VCaP (cell line): Measurements from ENCODE around the gene ATP5IF1.

Experiments used
- H3K27ac ChIP-seq: fragments of 450-650 bp; 2 replicates; pipeline ENCODE4 v1.5.1; 2017
- CTCF ChIP-seq: fragments of 450-650 bp; conservative IDR thresholded peaks from 2 replicates; pipeline ENCODE4 v1.5.1; 2017; ENCODE audit warnings: mild to moderate bottlenecking, moderate library complexity

Gene ATP5IF1

DNA sequence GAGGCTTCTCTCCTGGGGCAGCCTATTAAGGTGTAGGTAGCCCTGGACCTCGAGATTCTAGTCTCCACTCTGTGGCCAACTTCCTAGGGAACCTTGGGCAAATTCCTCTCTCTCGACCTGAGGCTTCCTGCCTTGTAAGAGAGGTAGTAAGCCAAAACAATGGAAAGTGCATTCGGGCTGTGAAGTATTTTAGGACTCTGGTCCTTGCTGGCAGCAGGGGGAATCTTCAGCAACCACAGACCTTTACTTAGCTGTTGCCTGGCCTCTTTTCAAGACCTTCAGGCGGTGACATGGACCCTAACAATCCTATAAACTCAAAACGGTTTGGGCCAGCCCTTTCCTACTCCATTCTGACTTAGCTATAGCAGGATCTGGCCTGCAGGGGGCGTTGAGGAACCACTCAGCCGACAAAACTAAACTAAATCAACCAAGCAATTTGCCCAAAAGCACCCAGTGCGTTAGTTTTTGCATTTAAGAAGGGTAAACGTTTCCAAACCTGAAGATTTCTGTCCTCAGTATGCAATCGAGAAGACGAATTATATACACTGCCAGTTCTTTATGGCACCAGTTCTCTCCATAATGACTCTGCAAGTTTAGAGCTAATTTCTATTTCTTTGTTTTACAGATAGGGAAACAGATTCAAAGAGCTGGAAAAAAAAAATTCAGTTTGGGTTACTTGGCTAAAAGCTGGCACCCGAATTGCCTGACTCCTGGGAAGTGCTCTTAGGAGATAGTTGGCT is 12.5 kb downstream of the ATP5IF1 start:
- H3K27ac ChIP-seq, result peak overlapping the region; percentile 69

GRCh38 chr1:28249013-28249865 is 13.3 kb downstream of the ATP5IF1 start:
- peak overlapping the region; percentile 69 for H3K27ac ChIP-seq
- TF ChIP-seq CTCF, result no peak

More for the DNA sequence above, 12.5 kb downstream of the ATP5IF1 start:
- TF ChIP-seq CTCF, result peak; percentile 95

GRCh38 chr1:28249866-28250295 is 14.0 kb downstream of the ATP5IF1 start:
- TF ChIP-seq CTCF, result no peak
- no peak overlapping the region for H3K27ac ChIP-seq

- H3K27ac ChIP-seq, result no peak overlapping the region
- TF ChIP-seq CTCF, result no peak
These were observed 20.4 kb downstream of the ATP5IF1 start for GRCh38 chr1:28256197-28256827.

DNA sequence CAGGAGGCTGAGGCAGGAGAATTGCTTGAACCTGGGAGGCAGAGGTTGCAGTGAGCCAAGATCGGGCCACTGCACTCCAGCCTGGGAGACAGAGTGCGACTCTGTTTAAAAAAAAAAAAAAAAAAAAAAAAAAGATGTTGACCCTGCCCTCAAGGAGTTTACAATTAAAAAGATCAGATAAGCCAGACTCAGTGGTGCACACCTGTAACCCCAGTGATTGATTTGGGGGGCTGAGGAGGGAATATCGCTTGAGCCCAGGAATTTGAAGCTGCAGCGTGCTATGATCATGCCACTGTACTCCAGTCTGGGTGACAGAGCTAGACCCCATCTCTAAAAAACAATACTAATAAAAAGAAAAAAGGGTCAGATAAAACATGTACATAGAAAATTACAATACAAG is 21.8 kb downstream of the ATP5IF1 start:
- no peak overlapping the region for H3K27ac ChIP-seq
- no peak for TF ChIP-seq CTCF

DNA sequence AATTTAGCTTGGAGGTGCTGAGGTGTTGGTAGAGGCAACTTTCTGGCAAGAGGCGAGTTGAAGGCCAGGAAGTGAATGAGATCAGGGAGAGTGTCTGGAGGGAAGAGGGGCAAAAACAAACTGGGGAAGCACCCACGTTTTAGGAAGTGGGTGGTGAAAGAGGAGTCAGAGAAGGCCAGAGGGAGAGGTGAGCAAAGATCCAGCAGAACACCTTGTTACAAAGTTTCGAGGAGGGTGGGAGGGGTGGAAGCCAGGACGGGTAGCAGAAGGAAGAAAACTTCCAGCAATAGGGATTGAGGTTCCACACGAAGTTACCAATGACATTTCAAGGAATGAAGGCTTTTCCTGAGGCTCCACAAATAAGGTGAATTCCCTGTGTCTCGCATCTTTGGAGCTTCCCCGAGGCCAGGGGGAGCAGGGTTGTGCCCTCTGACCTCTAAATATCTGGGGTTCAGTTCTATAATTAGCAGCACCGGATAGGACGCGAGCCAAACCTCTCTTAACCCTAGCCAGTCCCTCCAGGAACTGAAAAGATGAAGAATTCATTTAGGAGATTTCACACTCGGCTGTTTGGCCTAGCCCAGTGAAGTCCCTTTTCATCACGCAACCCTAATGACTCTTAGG is 22.8 kb downstream of the ATP5IF1 start:
- H3K27ac ChIP-seq, result no peak overlapping the region; the same call in 1 of the 2 replicates
- no peak for TF ChIP-seq CTCF
